B cell (primary cell): ENCODE results near the gene KCND3.

ENCODE experiments used
- CTCF ChIP-seq: fragments of 200-600 bp; IDR thresholded peaks from one replicate; pipeline ENCODE4 v1.8.0; 2022; ENCODE audit warnings: antibody characterized with exemption, mild to moderate bottlenecking
- EZH2 ChIP-seq: IDR thresholded peaks from 2 replicates; pipeline ENCODE4 v1.6.1; 2012; ENCODE audit warnings: borderline replicate concordance, low read depth, mild to moderate bottlenecking, moderate library complexity, low read length; ENCODE audit not compliant: insufficient read depth, poor library complexity, severe bottlenecking

DNA sequence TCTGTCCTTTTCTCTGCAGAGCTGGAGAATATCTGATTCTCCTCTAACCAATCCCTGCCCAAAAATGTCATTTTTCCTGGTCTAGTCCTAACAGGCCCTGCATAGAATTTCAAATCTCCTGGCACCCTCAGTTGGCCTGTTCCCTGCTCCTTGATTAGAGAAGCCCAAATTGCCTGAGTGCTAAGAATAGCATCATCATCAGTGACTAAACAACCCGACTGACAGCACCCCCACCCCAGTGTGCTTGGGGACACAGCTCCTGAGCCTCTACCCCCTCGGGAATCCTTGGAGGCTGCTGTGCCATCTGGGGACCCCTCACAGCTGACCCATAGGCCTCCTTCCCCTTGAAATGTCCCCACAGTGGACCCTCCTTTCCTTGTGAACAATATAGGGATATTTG lies 139.4 kb downstream of the KCND3 start:
- TF ChIP-seq CTCF, result no peak
- no peak for TF ChIP-seq EZH2
